A673 (cell line): ENCODE data around the gene SP5.

Experiments
- EZH2 ChIP-seq: fragments of 200-600 bp; sonication (generic); IDR thresholded peaks from 2 replicates; pipeline ENCODE4 v1.6.1; 2017; ENCODE audit warnings: borderline replicate concordance, low read depth, mild to moderate bottlenecking, mixed read lengths, antibody characterized with exemption, low read length; ENCODE audit not compliant: poor library complexity, severe bottlenecking
- TF ChIP-seq, protein P1 (sequence below): fragments of 300-800, 200-600 bp; sonication (generic); conservative IDR thresholded peaks from 2 replicates; pipeline ENCODE4 v1.5.1; 2017; ENCODE audit warnings: low read depth, mild to moderate bottlenecking, antibody characterized with exemption, low read length, moderate library complexity, mixed read lengths

DNA sequence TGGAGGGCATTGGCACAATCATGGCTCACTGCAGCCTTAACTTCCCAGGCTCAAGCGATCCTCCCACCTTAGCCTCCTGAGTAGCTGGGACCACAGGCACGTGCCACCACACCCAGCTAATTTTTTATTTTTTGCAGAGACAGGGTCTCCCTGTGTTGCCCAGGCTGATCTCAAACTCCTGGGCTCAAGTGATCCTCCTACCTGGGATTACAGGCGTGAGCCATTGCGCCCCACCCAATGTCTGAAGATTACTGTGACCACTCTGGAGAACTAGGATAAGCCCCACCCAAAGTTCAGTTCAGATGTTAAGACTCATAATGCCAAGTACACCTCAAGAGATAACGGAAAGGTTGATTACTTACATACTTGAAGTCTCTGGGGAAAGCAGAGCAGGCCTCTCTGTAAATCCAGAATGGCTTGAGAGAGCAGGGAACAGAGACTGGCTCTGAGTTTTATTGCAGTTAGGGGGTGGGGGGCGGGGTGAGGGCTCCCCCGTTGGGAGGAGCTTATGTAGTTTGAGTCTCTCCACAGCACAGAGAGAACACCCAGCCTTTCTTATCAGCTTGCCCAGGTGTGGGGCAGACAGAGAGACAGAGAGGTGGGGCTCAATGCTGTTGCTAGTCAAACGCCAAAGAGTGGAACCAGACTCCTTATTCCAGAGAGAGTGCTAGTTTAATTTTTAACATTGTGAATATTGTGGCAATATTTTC lies 28.5 kb downstream of the SP5 start:
- TF ChIP-seq, protein P1, sequence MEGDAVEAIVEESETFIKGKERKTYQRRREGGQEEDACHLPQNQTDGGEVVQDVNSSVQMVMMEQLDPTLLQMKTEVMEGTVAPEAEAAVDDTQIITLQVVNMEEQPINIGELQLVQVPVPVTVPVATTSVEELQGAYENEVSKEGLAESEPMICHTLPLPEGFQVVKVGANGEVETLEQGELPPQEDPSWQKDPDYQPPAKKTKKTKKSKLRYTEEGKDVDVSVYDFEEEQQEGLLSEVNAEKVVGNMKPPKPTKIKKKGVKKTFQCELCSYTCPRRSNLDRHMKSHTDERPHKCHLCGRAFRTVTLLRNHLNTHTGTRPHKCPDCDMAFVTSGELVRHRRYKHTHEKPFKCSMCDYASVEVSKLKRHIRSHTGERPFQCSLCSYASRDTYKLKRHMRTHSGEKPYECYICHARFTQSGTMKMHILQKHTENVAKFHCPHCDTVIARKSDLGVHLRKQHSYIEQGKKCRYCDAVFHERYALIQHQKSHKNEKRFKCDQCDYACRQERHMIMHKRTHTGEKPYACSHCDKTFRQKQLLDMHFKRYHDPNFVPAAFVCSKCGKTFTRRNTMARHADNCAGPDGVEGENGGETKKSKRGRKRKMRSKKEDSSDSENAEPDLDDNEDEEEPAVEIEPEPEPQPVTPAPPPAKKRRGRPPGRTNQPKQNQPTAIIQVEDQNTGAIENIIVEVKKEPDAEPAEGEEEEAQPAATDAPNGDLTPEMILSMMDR = no peak
- no peak for TF ChIP-seq EZH2
